ENCODE measurements around the gene TPM1. TPM values are rescaled to one million over a fixed set of nuclear protein-coding genes. Genes with fewer than 3 reads are reported as not detected.
A peak's percentile ranks its signal among the peaks of the same experiment; 100 is the strongest.

Gene TPM1
- total and polyA plus RNA-seq, 2 donors (not counting 1 experiment from before 2014, with no cell fraction given): 5.5 to 20.3 TPM

DNA sequence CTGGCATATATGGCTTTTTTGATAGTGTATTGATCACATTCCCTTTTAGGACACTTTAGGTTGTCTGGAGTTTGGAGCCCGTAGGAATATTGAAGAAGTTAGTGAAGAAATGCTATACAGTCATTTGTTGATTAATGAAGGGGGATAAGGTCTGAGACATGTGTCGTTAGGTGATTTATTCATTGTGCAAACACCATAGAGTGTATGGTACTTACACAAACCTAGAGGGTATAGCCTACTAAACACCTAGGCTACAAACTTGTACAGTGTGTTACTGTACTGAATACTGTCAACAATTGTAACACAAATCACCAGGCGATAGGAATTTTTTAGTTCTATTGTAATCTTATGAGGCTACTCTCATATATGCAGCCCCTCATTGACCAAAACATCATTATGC lies 3.3 kb downstream of the TPM1 start:
- POLR2A ChIA-PET: no interaction called here
- Histone ChIP-seq H3K36me3 (replicated peaks in 1 of 2; ENCODE audit: control extremely low read depth in 1 of 2, control insufficient read depth in 1 of 2, extremely low read depth in 1 of 2, insufficient read depth in 2 of 2, low read length in 1 of 2) (no peaks in the 10 kb centered on the region), H3K9me3 (ENCODE audit: control extremely low read depth in 1 of 3, control insufficient read depth in 2 of 3, insufficient read depth in 1 of 3, low read length in 2 of 3) (peaks cover 0 to 4% (median 0%) of the 10 kb centered on the region in 3 donors), H3K4me1 (ENCODE audit: control insufficient read depth in 2 of 2, insufficient read depth in 2 of 2, low read length in 2 of 2) (peaks cover 36 to 38% of the 10 kb centered on the region in 2 donors), H4K20me1 (ENCODE audit: control insufficient read depth, insufficient read depth, low read length, poor library complexity, severe bottlenecking) (no peaks in the 10 kb centered on the region), H2AFZ (ENCODE audit: insufficient read depth, low read depth, low read length, poor library complexity, severe bottlenecking) (no peak overlapping the region), H3K27ac (ENCODE audit: low read length in 2 of 2) (no peak overlapping the region), H3K79me2 (ENCODE audit: control insufficient read depth, insufficient read depth, low read length) (no peaks in the 10 kb centered on the region), H3K4me3 (ENCODE audit: control extremely low read depth in 1 of 5, extremely low read depth in 1 of 5, insufficient read depth in 1 of 5, low read depth in 2 of 5, low read length in 4 of 5) (no peak overlapping the region), H3K4me2 (replicated peaks; ENCODE audit: low read depth, low read length, poor library complexity, severe bottlenecking) (no peak overlapping the region), H3K9ac (ENCODE audit: low read length) (no peak overlapping the region), H3K27me3 (replicated peaks in 1 of 4; ENCODE audit: control extremely low read depth in 1 of 4, control insufficient read depth in 3 of 4, insufficient read depth in 4 of 4, low read length in 3 of 4) (peaks cover 0 to 62% (median 47%) of the 10 kb centered on the region in 4 experiments)
- H3K4me3 Mint-ChIP-seq: no peak overlapping the region
- TF ChIP-seq EZH2 (IDR thresholded peaks at IDR 0.05; ENCODE audit: borderline replicate concordance, insufficient read depth, low read depth, low read length, poor library complexity, severe bottlenecking): no peak
- TF ChIP-seq, protein P1, sequence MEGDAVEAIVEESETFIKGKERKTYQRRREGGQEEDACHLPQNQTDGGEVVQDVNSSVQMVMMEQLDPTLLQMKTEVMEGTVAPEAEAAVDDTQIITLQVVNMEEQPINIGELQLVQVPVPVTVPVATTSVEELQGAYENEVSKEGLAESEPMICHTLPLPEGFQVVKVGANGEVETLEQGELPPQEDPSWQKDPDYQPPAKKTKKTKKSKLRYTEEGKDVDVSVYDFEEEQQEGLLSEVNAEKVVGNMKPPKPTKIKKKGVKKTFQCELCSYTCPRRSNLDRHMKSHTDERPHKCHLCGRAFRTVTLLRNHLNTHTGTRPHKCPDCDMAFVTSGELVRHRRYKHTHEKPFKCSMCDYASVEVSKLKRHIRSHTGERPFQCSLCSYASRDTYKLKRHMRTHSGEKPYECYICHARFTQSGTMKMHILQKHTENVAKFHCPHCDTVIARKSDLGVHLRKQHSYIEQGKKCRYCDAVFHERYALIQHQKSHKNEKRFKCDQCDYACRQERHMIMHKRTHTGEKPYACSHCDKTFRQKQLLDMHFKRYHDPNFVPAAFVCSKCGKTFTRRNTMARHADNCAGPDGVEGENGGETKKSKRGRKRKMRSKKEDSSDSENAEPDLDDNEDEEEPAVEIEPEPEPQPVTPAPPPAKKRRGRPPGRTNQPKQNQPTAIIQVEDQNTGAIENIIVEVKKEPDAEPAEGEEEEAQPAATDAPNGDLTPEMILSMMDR (IDR thresholded peaks at IDR 0.05): no peak
- CTCF ChIA-PET: interaction anchor here (0.6 to 4.0 kb wide), 5 partner anchors 10 to 356 kb away, joined by 3 to 67 read pairs (median 10); no protein-coding TSS in a partner anchor
- no peak overlapping the region for H3K27ac Mint-ChIP-seq
- H3K9me3 Mint-ChIP-seq (ENCODE audit: insufficient read depth): no peaks in the 10 kb centered on the region
- intact Hi-C loops (cut with micrococcal nuclease): loop anchor here (5.0 kb wide), 1 partner anchor 231 kb away; the partner anchor contains the start of gene APH1B
- WGBS (ENCODE audit: insufficient coverage): 50% methylated on average over 1 of the region's 3 CpGs
- ATAC-seq (ENCODE audit: low read depth) (no peak), DNase-seq (no peak)
- peaks cover 42% of the 10 kb centered on the region for H3K4me1 Mint-ChIP-seq
- H3K27me3 Mint-ChIP-seq: peaks cover 41% of the 10 kb centered on the region

- H3K4me1 ChIP-seq (ENCODE audit: control insufficient read depth in 2 of 2, insufficient read depth in 2 of 2, low read length in 2 of 2): peaks cover 32 to 36% of the 10 kb centered on the region in 2 donors
- Mint-ChIP-seq H3K27me3 (peaks cover 31% of the 10 kb centered on the region), H3K9me3 (ENCODE audit: insufficient read depth) (no peaks in the 10 kb centered on the region), H3K27ac (peak overlapping the region; percentile 46), H3K4me3 (peak overlapping the region; percentile 96), H3K4me1 (peaks cover 36% of the 10 kb centered on the region)
- no peak overlapping the region for H3K27ac ChIP-seq (ENCODE audit: low read length in 2 of 2)
- peak overlapping the region in 1 of 5 experiments; percentile 82 for H3K4me3 ChIP-seq (ENCODE audit: control extremely low read depth in 1 of 5, extremely low read depth in 1 of 5, insufficient read depth in 1 of 5, low read depth in 2 of 5, low read length in 4 of 5)
- peak overlapping the region; percentile 95 for H3K4me2 ChIP-seq (replicated peaks; ENCODE audit: low read depth, low read length, poor library complexity, severe bottlenecking)
- H3K9me3 ChIP-seq (ENCODE audit: control extremely low read depth in 1 of 3, control insufficient read depth in 2 of 3, insufficient read depth in 1 of 3, low read length in 2 of 3): peaks cover 0 to 4% (median 0%) of the 10 kb centered on the region in 3 donors
- DNase-seq (no peak), ATAC-seq (ENCODE audit: low read depth) (no peak)
- intact Hi-C loops (cut with micrococcal nuclease): loop anchor here (5.0 kb wide), 1 partner anchor 230 kb away; the partner anchor contains the start of gene APH1B
- H3K9ac ChIP-seq (ENCODE audit: low read length): peak overlapping the region; percentile 70
- H4K20me1 ChIP-seq (ENCODE audit: control insufficient read depth, insufficient read depth, low read length, poor library complexity, severe bottlenecking): no peaks in the 10 kb centered on the region
- ChIA-PET CTCF (interaction anchor here (0.6 to 4.0 kb wide), 31 partner anchors 8 to 1044 kb away, joined by 3 to 67 read pairs (median 5); partner anchors contain the start of gene RPS27L), POLR2A (no interaction called here)
- TF ChIP-seq EZH2 (IDR thresholded peaks at IDR 0.05; ENCODE audit: borderline replicate concordance, insufficient read depth, low read depth, low read length, poor library complexity, severe bottlenecking): no peak
- TF ChIP-seq, protein P1 (IDR thresholded peaks at IDR 0.05): no peak
- no peaks in the 10 kb centered on the region for H3K36me3 ChIP-seq (replicated peaks in 1 of 2; ENCODE audit: control extremely low read depth in 1 of 2, control insufficient read depth in 1 of 2, extremely low read depth in 1 of 2, insufficient read depth in 2 of 2, low read length in 1 of 2)
- H3K27me3 ChIP-seq (replicated peaks in 1 of 4; ENCODE audit: control extremely low read depth in 1 of 4, control insufficient read depth in 3 of 4, insufficient read depth in 4 of 4, low read length in 3 of 4): peaks cover 0 to 50% (median 37%) of the 10 kb centered on the region in 4 experiments
- H2AFZ ChIP-seq (ENCODE audit: insufficient read depth, low read depth, low read length, poor library complexity, severe bottlenecking): peak overlapping the region; percentile 91
- no peaks in the 10 kb centered on the region for H3K79me2 ChIP-seq (ENCODE audit: control insufficient read depth, insufficient read depth, low read length)
- 66% methylated on average over 4 of the region's 8 CpGs for WGBS (ENCODE audit: insufficient coverage)
Observed at GRCh38 chr15:63046917-63047760, 4.6 kb downstream of the TPM1 start.

All from B cell (primary cell).